PC-9 (cell line): ENCODE data around the gene ADAMTS6.

Experiments used
- EZH2 ChIP-seq: fragments of 200-600 bp; sonication (generic); IDR thresholded peaks from 2 replicates; pipeline ENCODE4 v1.8.0; 2017; ENCODE audit warnings: antibody characterized with exemption, low read depth
- TF ChIP-seq, protein P1 (sequence below): fragments of 200-600 bp; sonication (generic); conservative IDR thresholded peaks from 2 replicates; pipeline ENCODE4 v1.6.1; 2017; ENCODE audit warnings: mixed run types, antibody characterized with exemption, mild to moderate bottlenecking, moderate library complexity

DNA sequence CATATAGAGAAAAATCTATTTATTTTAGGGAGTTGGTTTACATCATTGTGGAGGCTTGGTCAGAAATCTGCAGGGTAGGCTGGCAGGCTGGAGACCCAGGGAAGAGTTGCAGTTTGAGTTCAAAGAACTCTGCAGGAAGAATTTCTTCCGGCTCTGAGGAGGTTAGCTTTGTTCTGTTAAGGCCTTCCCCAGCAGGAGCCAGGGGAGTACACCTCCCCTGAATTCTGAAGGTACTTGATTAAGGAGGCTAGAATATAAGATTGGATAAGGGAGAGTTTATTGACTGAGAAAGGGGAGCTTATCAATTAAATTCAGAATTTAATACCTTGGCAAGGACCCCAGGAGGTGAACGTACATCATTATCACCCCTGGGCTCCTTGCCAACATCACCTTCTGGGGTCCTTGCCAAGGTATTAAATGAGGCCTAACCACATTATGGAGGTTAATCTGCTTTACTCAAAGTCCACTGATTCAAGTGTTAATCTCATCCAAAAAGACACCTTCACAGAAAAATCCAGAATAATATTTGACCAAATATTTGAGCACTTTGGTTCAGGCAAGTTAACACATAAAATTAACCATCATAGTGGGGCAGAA, 361.3 kb downstream of the ADAMTS6 start:
- TF ChIP-seq, protein P1, sequence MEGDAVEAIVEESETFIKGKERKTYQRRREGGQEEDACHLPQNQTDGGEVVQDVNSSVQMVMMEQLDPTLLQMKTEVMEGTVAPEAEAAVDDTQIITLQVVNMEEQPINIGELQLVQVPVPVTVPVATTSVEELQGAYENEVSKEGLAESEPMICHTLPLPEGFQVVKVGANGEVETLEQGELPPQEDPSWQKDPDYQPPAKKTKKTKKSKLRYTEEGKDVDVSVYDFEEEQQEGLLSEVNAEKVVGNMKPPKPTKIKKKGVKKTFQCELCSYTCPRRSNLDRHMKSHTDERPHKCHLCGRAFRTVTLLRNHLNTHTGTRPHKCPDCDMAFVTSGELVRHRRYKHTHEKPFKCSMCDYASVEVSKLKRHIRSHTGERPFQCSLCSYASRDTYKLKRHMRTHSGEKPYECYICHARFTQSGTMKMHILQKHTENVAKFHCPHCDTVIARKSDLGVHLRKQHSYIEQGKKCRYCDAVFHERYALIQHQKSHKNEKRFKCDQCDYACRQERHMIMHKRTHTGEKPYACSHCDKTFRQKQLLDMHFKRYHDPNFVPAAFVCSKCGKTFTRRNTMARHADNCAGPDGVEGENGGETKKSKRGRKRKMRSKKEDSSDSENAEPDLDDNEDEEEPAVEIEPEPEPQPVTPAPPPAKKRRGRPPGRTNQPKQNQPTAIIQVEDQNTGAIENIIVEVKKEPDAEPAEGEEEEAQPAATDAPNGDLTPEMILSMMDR: no peak
- TF ChIP-seq EZH2: no peak
